Measurements from ENCODE around the gene PTPRM.

PTPRM gene

DNA sequence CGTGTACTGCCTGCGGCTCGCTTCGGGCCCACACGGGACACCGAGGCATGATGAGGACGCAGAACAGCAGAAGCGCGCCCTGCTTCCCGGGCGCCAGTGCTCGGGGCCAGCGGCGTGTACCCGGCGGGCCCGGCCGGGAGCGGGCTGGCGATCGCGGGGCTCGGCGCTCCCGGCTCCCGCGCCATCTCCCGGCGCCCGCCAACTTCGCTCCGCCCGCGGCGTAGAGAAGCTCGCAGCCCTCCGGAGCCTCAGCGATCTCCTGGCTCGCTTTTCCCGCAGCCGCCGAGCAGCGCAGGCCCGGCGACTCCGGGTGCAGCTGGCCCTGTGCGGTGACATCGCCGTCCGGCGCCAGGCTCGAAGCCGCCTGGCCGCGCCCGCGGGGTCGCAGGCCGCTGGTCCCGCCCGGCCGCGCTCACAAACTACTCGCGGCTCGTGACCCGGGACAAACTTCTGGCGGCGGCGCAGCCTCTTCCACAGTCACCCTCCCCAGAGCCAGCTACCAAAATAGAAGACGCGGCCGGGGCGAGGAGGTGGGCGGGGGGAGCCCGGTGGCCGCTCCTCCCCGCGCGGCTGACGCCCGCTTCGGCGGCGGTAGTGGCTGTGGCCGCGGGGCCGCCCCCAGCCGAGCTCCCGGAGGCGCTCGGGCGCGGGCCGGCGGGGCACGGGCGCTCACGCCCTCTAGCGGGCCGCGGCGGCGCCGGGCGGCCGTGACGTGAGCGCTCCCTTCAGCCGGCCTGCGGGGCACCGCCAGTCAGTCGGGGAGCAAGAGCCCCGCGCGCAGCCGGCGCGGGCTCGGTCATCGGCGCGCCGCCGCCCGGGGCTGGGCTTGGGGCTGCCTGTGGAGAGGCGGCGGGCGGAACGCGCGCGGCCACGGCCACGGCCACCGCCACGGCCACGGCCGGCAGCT lies at the start of gene PTPRM:
Gene PTPRM (plus strand): TSS at position 750 of the 907 bp plus-strand sequence. CDS start 503 bp downstream, outside the sequence.
- no peak for DNase-seq (ENCODE audit: low read depth in 2 of 2)

DNA sequence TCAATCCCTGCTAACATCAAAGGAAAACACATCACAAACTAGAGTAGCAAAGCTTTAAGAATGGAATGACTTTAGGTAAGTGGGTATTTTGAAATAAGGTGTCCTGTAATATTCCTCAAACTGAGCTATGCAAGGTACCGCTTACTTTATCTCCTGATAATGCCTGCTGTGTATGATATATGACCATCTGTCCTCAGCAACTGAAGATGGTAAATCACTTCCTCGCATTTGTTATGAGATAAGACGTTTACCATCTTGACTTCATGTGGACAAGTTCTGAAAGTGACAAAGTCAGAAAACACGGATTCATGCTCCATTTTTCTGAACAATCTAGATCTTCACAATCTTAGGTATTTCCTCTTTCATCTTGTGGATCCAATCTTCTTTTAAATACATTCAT lies 49.3 kb upstream of the PTPRM start:
- DNase-seq (ENCODE audit: low read depth in 2 of 2) = no peak

DNA sequence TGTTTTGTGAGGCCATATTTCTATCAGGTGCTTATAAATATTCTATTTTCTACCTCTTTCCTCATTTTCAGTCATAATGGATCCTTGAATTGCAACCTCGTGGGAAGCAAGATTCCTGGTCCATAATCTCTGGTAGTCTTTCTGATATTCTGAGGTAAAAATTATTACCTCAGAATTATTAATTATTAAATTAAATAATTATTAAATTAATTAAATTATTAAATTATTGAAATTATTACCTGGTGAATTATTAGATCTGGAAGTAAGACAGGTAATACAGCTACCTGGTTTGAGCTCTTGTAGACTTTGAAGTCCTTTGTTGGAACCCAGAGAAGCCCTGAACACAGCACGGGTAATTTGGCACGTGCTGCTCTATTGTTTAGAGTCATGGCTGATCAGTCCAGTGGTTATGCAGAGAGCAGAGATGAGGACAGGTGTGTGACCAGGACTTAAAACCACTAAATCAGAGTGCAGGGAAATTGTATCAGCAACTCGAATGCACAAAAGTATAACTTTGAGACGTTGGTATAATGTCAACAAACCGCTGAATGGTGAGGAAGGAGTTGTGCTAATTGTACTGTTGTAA lies 46.8 kb upstream of the PTPRM start:
- DNase-seq (ENCODE audit: low read depth in 2 of 2) = no peak

DNA sequence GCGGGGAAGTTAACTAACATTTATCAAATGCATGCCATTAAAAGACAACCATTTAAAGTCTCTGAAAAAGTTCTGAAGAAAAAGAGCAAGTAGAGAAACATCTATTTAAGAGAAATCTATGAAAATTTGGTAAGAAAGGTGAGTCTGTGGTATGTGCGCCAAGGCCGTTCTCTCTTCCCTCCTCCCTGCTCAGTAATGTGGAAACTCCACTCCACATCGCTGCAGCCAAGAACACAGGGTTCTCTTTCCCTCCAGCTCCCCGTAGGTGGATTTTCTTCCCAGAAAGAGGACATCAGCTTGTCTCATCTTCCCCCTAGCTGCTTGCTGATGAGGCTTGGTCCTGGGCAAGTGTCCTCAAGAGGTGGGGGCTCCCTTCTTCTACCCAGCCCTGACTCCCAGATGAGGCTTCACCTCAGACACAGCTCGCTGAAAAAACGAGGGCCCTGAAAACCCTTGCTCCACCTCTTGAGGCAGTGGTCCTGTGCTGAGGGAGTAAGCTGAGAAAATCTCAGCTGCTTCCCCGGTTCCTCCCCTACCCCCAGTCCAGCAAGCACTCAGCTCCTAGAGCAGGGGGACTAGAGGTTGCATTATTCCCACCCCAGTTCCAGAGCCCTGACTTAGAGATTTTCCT lies 45.8 kb upstream of the PTPRM start:
- no peak for DNase-seq (ENCODE audit: low read depth in 2 of 2)

DNA sequence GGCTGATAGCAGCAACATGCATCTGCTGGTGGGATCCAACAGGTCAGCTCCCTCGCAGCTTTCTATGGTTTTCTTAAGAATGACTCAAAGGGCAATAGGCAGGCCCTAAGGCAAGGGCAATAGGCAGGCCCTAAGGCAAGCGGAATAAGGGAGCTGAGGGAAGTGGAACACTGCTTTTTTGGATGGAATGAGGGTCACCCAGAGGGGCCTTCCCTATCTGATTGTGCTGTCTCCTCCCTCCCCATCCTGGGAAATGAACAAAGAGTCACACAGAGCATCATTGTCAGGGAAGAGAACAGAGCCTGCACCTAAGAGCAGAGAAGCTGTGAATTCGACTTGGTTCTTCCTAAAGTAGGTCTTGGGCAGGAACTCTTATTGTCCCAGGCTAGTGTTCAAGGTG lies 43.3 kb upstream of the PTPRM start:
- DNase-seq (ENCODE audit: low read depth in 2 of 2) = no peak

DNA sequence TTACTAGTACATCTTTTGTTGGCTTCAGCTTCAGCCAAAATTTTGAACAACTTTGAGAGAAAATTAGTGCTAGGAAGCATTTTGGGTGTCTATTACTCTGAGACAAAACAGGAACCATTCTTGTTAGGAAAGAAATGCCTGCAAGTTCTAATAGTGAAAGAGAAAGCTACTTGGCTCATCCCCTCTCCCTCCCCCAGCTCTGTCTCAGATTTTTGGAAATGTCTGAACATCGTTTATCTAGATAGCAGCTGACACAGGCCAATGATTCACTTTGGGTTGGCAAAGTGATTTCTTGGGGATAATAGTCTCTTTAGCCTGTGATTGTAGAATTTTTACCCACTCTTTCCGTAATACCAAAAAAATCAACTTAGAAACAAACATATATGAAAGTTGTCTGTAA lies 42.3 kb upstream of the PTPRM start:
- DNase-seq (ENCODE audit: low read depth in 2 of 2) = no peak

DNA sequence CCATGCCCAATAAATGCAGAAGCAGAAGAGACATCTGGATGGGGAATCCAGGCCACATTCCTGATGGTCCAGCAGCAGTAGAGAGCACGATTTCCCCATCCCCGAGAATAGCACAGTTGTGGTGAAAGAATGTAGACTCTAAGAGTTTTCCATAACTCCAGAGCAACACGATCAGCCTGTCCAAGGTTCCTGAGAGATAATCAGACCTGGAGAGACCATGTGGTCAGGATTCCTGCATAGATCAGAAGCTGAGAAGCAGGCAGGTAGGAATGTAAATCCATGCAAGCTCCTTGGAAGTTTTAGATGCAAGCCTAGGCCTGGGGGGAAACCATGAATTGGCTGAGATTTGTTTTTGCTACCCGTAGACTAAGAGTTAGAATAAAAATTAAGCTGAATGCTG lies 34.2 kb upstream of the PTPRM start:
- DNase-seq (ENCODE audit: low read depth in 2 of 2) = no peak

DNA sequence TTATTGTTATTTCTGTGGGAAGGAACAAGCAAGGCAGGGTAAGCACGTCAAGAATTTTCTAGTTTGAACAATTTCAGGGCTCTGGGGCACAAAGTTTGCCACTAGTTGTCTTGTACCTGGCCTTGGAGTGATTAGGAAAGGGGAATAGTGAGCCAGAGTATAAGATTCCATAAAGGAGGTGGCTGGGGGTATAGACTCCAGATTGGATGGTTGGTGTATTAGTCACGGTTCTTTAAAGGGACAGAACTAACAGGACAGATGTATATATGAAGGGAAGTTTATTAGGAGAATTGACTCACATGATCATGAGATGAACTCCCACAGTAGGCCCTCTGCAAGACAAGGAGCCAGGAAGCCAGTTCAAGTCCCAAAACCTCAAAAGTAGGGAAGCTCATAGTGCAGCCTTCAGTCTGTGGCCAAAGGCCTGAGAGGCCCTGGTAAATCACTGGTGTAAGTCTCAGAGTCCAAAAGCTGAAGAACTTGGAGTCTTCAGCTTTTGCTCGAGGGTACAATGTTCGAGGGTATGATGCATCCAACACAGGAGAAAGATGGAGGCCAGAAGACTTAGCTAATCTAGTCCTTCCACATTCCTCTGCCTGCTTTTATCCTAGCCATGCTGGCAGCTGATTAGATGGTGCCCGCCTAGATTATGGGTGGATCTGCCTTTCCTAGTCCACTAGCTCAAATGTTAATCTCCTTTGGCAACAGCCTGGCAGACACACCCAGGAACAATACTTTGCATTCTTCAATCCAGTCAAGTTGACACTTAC lies 31.5 kb upstream of the PTPRM start:
- no peak for DNase-seq (ENCODE audit: low read depth in 2 of 2)

DNA sequence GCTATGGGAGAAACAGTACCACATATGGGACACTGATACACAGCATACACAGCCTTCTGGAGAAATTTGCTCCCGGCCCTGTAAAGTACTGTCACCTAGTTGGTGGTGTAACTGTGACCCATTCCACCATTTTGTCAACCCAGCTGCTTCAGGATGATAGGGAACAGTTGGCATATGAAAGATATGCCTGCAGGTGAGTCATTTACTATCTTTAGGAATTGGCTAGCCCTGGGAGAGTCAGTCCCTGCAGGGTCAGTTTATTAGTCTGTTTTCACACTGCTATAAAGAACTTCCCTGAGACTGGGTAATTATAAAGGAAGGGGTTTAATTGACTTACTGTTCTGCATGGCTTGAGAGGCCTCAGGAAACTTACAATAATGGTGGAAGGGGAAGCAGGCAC lies 30.0 kb upstream of the PTPRM start:
- no peak for DNase-seq (ENCODE audit: low read depth in 2 of 2)

DNA sequence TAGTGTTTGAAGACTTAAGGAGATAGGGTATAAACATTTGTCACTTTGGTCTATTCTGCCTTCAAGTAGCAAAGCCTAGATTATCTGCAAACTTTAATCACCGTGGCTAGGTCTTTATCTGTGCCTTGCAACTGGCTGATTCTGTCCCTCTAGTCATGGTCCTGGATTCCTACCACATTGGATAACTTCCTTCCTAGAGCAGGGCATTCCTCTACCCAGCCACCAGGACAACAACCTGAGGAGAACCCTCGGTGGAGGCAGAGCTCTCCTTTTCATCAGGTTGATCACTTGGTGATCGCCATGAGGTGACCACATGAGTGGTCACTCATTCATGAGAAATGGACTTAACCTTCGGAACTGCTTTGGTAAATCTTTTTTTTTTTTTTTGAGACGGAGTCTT lies 25.3 kb upstream of the PTPRM start:
- no peak for DNase-seq (ENCODE audit: low read depth in 2 of 2)

DNA sequence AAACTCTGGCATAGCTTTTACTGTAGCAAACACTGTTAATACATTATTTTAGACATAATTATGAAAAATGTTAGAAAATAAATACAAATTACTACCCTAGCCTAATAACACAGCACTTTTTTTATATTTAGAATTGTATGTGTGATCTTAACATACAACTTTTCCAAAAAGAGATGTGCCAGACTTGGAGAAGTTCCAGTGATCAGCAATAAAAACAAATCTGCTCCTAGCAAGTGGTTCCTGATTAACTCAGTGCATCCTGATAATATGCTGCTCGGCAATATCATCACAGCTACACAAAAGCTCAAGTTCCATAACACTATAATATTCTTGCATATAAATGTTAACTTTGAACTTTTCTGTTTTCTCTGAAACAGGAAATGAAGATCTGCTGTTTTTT lies 22.4 kb upstream of the PTPRM start:
- DNase-seq (ENCODE audit: low read depth in 2 of 2) = no peak

DNA sequence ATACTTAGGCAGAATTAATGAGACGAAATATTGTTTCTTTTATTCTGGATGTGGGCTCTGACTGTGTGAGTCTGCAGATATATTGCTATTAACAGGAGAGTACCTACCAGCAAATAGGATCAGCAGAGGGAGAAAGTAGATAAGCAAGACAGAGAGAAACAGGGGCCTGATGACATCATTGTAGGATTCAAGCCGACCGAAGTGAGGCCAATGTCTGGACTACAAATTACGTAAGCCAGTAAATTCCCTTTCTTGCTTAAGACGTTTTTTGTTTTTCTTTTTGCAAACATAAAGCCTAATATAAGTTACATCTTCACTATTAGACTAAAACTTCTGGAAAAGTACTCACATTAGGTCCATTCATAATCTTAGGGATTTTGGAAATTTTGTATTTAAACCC lies 21.4 kb upstream of the PTPRM start:
- no peak for DNase-seq (ENCODE audit: low read depth in 2 of 2)

DNA sequence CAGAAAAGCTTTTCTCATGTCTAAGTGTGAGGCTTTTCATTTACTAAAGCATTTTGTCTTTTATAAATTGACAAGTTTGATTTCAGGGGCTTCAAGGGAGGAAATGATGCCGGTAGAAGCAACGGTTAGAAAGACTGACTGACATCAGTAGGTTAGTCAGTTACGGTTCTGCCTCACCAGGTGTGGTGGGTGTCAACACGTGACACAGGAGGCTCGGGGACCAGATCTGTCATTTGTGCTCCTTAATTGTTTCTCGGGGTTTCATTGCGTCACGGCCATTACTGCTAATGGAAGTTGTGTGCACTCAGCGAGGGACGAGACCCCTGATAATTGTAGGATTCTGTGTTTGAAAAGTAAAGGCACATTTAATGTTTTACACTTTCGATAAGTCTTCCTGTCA lies 18.9 kb upstream of the PTPRM start:
- no peak for DNase-seq (ENCODE audit: low read depth in 2 of 2)

DNA sequence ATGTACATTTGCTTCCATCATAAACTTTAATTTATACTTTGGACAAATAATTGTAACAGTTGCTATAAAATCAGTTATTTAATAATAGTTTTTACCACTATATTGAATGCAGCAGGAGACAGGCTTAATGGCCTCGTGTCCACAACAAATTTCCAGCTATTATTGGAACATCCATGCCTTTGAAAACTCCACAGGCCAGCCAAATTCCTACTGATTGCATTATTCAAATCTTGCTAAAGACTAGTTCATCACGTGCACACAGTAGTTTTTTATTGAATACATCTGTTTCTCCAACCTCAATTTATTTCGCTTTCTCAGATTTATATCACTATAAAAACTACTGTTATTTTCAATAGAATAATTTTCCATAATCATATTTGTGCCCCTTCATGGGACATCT lies 18.4 kb upstream of the PTPRM start:
- DNase-seq (ENCODE audit: low read depth in 2 of 2) = no peak

DNA sequence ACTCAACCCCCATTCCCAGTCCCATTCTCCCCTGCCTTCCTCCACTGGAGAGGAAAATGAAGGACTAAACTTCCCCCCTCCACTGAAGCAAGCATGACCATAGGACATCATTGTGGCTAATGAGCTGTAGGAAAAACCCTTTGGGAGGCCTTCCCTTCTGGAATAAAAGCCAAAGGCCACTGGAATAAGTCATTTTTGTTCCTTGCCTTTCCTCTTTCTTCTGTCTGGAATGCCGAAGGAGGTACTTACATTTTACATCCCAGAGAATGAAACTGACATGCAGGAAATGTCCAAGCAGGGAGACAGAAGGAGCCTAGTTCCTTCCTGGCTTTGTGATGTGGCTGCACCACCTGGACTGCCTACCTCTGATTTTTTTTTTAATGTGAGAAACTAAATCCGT lies 9.1 kb upstream of the PTPRM start:
- no peak for DNase-seq (ENCODE audit: low read depth in 2 of 2)

DNA sequence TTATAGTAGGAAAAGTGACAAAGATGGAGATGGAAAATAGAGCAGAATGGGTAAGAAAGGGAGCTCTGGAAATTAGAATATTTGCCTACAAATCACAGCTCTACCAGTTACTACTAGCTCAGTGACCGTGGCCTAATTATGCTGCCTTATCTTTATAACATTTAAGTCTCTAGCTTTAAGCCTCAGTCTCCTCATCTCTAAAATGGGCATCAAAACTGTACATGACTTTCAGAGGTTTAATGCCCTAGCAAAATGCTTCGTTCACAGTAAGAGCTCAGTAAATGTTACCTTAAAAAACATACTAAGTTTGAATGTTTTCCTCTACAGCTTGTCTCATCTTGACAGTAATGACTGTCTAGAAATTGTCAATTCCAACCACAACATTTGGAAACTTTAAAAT lies 8.3 kb upstream of the PTPRM start:
- DNase-seq (ENCODE audit: low read depth in 2 of 2) = no peak

DNA sequence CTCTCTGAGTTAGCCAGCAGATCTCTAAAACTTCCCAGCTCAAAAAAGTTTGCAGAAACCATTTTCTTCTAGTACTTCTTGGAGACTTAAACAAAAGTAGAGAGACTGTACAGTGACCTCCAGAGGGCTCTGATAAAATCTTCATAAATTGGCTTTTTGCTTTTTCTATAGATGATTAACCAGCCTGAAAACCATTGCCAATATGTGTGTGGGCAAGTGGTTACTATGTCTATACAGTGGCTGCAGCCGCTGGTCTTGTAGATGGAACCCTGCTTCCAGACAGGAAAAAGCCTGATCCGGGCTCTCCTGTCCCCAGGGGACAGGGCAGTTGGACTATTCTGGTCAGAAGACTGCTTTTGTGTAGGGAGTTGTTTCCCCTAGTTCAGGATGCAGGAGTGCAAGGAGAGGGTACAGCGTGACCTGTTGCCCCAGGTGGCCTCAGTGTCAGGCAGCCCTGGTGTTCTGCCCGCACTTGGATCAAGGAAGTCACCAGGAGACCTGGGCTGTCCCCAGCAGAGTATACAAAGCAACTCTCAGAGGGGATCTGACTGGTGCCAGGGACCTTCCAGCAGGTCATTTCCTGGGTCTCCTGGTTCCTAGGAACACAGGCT lies 7.3 kb upstream of the PTPRM start:
- no peak for DNase-seq (ENCODE audit: low read depth in 2 of 2)

DNA sequence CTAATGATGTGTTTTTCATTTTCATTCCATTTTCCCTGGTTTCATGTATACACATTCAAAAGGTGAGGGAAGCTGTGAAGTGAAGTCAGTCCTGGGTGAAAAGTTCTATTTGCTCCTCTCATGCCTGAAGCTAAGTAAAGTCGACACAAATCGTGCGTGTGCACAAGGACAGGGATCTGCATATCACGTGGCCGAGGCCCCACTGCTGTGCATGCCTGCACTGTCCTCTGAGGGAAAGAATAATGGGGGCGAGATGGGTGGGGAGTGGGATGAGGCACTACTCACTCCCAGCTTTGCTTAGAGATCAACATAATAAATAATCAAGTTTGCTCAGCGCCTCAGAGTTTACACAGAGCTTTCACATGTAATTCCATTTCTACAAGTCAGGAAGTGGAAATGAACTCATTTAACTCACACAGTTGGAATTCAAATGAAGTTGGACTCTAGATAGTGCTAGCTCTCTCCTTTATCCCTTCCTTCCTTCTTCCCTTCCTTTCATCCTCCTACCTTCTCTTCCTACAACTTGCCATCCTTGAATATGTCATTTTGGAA lies 5.1 kb upstream of the PTPRM start:
- DNase-seq (ENCODE audit: low read depth in 2 of 2) = no peak

DNA sequence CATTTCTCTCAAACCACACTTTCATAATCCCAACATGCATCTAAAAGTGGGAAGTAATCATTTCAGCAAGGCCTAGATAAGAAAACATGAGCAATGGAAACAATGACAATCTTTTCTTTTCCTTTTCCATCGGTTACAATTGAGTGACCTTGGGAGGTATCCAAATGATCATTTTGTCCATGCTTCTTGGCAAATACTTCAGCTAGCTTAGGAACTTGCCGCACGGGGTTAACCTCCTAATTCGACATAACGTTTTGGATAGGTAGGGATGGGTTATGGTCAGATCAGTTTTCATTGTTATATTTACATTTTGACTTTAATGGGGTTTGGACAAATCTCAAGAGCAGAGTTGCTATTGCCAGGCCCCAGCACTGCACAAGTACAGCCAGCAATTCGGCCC lies 4.6 kb upstream of the PTPRM start:
- DNase-seq (ENCODE audit: low read depth in 2 of 2) = no peak

DNA sequence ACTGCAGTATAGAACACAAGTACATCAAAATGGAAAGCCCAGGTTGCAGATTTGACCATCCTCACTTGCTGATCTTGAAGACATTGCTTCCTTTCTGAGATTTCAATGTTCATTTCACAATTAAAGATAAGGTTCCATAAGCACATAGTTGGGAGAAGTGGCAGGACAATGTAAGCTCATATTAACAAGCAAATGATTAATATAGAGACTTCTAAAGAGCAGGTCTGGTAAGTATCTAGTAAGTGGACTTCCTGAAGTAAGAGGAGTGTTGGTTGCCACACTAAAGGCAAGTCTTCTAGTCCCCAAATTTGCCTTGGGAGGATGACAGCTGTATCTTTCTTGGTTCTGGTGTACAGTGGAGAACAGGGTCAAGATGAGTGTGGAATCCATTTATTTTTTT lies 1.4 kb upstream of the PTPRM start:
- DNase-seq (ENCODE audit: low read depth in 2 of 2) = no peak

DNA sequence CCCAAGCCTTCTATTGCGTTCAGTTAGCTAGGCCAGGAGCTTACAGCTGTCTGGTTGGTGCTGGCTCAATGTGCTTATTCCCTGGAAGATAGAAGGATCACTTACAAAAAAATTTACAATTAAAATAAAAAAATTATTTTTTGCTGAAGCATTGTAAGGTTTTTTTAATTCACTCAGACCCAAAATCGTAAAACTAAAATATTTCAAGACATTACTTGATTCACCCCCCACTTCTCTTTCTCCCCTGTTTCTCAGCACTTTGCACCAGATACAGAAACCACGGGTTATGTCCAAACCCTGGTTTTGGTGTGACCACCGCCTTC lies 911 bp upstream of the PTPRM start:
- no peak for DNase-seq (ENCODE audit: low read depth in 2 of 2)
